Endothelial cell of umbilical vein (primary cell): ENCODE measurements around the gene GPR146. TPM values are rescaled to one million over a fixed set of nuclear protein-coding genes. Genes with fewer than 3 reads are reported as not detected.

Source experiments
- BruUV-seq: library from RNA; stranded (reverse); fragments of 400-500 nt; replicated peaks from 2 replicates; lab custom pipeline; 2021; lab: Mats Ljungman, UMichigan
- CTCF ChIA-PET: fragments of 300-600, 350-600 bp; sonication (Branson Sonifier 250); formaldehyde crosslinking; loops from one replicate; lab custom pipeline; 2021; ENCODE audit warnings: antibody characterized with exemption, inconsistent platforms; lab: Charles Lee
- POLR2A ChIA-PET: fragments of 300-600, 350-600 bp; sonication (Branson Sonifier 250); formaldehyde crosslinking; loops from one replicate; lab custom pipeline; 2021; ENCODE audit warnings: antibody characterized with exemption, inconsistent platforms; lab: Charles Lee
- DNase-seq: peaks from one replicate; pipeline ENCODE4 v3.0.0-alpha.2; 2011; ENCODE audit warnings: low read depth, low spot score
- FAIRE-seq: peaks from 2 replicates; lab custom pipeline; 2011; peaks lifted over from hg19 to GRCh38; lab: Jason Lieb, UNC
- H2AFZ ChIP-seq: 2 replicates; pipeline ENCODE4 v1.6.0; 2012; ENCODE audit warnings: low read depth, low read length, control low read depth, inconsistent platforms
- H3K27ac ChIP-seq: 2 replicates; pipeline ENCODE4 v1.5.1; 2011; ENCODE audit warnings: low read depth, mild to moderate bottlenecking, control low read depth, low read length, moderate library complexity; ENCODE audit not compliant: insufficient read depth
- H3K27me3 ChIP-seq, 2 experiments: 2 replicates each; pipeline versions ENCODE4 v1.6.0 to v1.6.1; 2011; ENCODE audit warnings: low read length in 2 of 2, mixed read lengths in 1 of 2; ENCODE audit not compliant: control insufficient read depth in 2 of 2, insufficient read depth in 2 of 2
- H3K36me3 ChIP-seq, 2 experiments: 2 replicates in 1 of 2; 3 replicates in 1 of 2; pipeline ENCODE4 v1.5.1; 2011; ENCODE audit warnings: low read length in 2 of 2, mild to moderate bottlenecking in 1 of 2, moderate library complexity in 1 of 2; ENCODE audit not compliant: control insufficient read depth in 2 of 2, insufficient read depth in 2 of 2; ENCODE audit errors: extremely low read depth in 1 of 2
- H3K4me1 ChIP-seq: 3 replicates; pipeline ENCODE4 v1.5.1; 2011; ENCODE audit warnings: mild to moderate bottlenecking, low read length; ENCODE audit not compliant: control insufficient read depth, insufficient read depth; ENCODE audit errors: extremely low read depth
- H3K4me2 ChIP-seq: 2 replicates; pipeline ENCODE4 v1.6.1; 2011; ENCODE audit warnings: low read length, control low read depth, mixed read lengths; ENCODE audit not compliant: insufficient read depth
- H3K4me3 ChIP-seq, 3 experiments: fragments of 200-600 bp in 1 of 3; sonication (generic), shearing (Covaris generic) in 1 of 3; replicated peaks in 1 of 3; 2 replicates each; pipeline ENCODE4 v1.5.1; 2011 to 2016; ENCODE audit warnings: control low read depth in 3 of 3, low read length in 3 of 3, mild to moderate bottlenecking in 2 of 3, inconsistent platforms in 1 of 3, low read depth in 1 of 3, moderate library complexity in 1 of 3; ENCODE audit not compliant: insufficient read depth in 1 of 3
- H3K79me2 ChIP-seq: 2 replicates; pipeline ENCODE4 v1.6.0; 2012; ENCODE audit warnings: low read length, inconsistent platforms; ENCODE audit not compliant: control insufficient read depth, insufficient read depth
- H3K9ac ChIP-seq: replicated peaks from 2 replicates; pipeline ENCODE3; 2011; ENCODE audit warnings: low read length, control low read depth; ENCODE audit not compliant: insufficient read depth; ENCODE audit errors: extremely low read depth
- H3K9me1 ChIP-seq: replicated peaks from 3 replicates; pipeline ENCODE4 v1.6.0; 2011; ENCODE audit warnings: mild to moderate bottlenecking, low read length; ENCODE audit not compliant: control insufficient read depth, insufficient read depth; ENCODE audit errors: extremely low read depth
- H3K9me3 ChIP-seq: replicated peaks from 2 replicates; pipeline ENCODE4 v1.5.1; 2012; ENCODE audit warnings: low read length, inconsistent platforms; ENCODE audit not compliant: control insufficient read depth, insufficient read depth
- H4K20me1 ChIP-seq: replicated peaks from 2 replicates; pipeline ENCODE3; 2011; ENCODE audit warnings: mild to moderate bottlenecking, low read length; ENCODE audit not compliant: control insufficient read depth, insufficient read depth; ENCODE audit errors: extremely low read depth
- POLR2AphosphoS5 ChIP-seq: IDR thresholded peaks from 2 replicates; pipeline ENCODE4 v1.6.1; 2012; ENCODE audit warnings: low read depth, mild to moderate bottlenecking, control low read depth, low read length, moderate library complexity; ENCODE audit not compliant: insufficient read depth
- dilution Hi-C: fragments of 300-500 bp; cut with MboI; formaldehyde crosslinking; loops from one replicate; pipeline ENCODE4 v1.15.0; 2019; ENCODE audit warnings: low sequenced_read_pairs; ENCODE audit not compliant: extremely low pct_ligation_motif_present
- intact Hi-C: fragments of 100-400 bp; cut with micrococcal nuclease; formaldehyde crosslinking; loops from one replicate; pipeline ENCODE4 v1.10.0; 2022
- polyA plus RNA-seq, 4 experiments: library from polyadenylated mRNA; depleted of rRNA in 3 of 4; stranded (reverse) in 3 of 4; unstranded in 1 of 4; fragments of >200 nt; gene quantifications; 2 replicates each; pipeline versions ENCODE4 v1.2.1 to v1.2.3, GENCODE V29; 2011 to 2012; ENCODE audit warnings: missing spikeins in 1 of 4
- total RNA-seq: library from RNA; stranded (reverse); gene quantifications from 2 replicates; pipeline ENCODE4 v1.2.3, GENCODE V29; 2021
- TF ChIP-seq, protein P1 (sequence below): IDR thresholded peaks from 2 replicates; pipeline ENCODE4 v1.6.1; 2011; ENCODE audit not compliant: insufficient read depth, insufficient read length
- TF ChIP-seq, protein P2 (sequence below), 2 donors: IDR thresholded peaks; 1 replicate in 1 of 2; 2 replicates in 1 of 2; pipeline ENCODE4 v1.5.1; 2011; ENCODE audit warnings: low read length in 2 of 2, mild to moderate bottlenecking in 2 of 2, moderate library complexity in 2 of 2, control low read depth in 1 of 2, inconsistent platforms in 1 of 2, low read depth in 1 of 2; ENCODE audit not compliant: insufficient read depth in 1 of 2; ENCODE audit errors: extremely low read depth in 1 of 2

Gene GPR146
- total and polyA plus RNA-seq, 2 donors (not counting 3 experiments of a cell fraction or from before 2014, with no cell fraction given) = 18.5 to 44.8 TPM

DNA sequence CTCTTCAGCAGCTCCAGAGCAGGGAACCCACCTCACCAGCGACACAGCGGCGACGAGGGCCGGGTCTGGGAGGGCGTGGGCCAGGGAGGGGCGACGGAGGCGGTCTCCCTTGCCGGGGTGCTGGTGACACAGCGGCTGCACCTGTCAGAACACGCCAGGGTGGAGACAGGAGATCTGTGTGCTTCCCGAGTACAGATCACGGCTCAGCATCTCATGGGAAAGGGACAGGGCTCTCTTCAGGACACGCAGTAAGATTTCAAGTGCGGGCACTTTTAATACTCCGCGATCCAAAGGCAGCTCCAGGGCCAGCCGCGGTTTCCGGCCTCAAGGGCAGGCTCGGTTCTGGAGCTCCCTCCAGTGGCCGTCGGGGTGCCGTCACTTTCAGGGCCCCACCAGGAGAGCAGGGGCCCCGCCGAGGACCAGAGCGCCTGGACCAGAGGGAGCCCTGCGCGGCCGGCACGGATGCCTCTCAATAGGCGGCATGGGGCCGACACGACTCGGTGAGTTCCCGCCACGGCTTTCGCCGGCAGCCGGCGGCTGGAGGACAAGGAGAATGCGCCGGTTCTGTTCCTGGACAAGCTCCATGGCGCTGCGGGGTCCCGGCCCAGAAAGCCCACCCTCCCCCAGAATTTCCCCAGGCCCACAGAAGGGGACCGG lies 21.4 kb downstream of the GPR146 start:
- no peaks in the 10 kb centered on the region for H3K9me1 ChIP-seq
- FAIRE-seq = peak; percentile 94
- H3K27ac ChIP-seq = no peak overlapping the region
- no peaks in the 10 kb centered on the region for H3K9me3 ChIP-seq
- ChIA-PET POLR2A (interaction anchor here (0.9 to 1.5 kb wide), 2 partner anchors 71 to 73 kb away, joined by 3 read pairs; no protein-coding TSS in a partner anchor), CTCF (interaction anchor here (0.6 to 5.8 kb wide), 44 partner anchors 8 to 279 kb away, joined by 3 to 459 read pairs (median 6); partner anchors contain the start of genes COX19, CYP2W1 and GPR146)
- H3K9ac ChIP-seq = no peak overlapping the region
- intact Hi-C loops (loop anchor here (1.0 kb wide), 3 partner anchors 37 to 279 kb away; no protein-coding TSS in a partner anchor), dilution Hi-C loops (no loop called here)
- H3K27me3 ChIP-seq = no peaks in the 10 kb centered on the region
- H3K4me3 ChIP-seq = no peak overlapping the region
- no peaks in the 10 kb centered on the region for H4K20me1 ChIP-seq
- peak; percentile 65 for DNase-seq
- H3K79me2 ChIP-seq = no peaks in the 10 kb centered on the region
- H3K4me1 ChIP-seq = peaks cover 5% of the 10 kb centered on the region
- no peak overlapping the region for H2AFZ ChIP-seq
- no TSS peak for BruUV-seq
- TF ChIP-seq, protein P1, sequence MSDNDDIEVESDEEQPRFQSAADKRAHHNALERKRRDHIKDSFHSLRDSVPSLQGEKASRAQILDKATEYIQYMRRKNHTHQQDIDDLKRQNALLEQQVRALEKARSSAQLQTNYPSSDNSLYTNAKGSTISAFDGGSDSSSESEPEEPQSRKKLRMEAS = no peak
- TF ChIP-seq, protein P2, sequence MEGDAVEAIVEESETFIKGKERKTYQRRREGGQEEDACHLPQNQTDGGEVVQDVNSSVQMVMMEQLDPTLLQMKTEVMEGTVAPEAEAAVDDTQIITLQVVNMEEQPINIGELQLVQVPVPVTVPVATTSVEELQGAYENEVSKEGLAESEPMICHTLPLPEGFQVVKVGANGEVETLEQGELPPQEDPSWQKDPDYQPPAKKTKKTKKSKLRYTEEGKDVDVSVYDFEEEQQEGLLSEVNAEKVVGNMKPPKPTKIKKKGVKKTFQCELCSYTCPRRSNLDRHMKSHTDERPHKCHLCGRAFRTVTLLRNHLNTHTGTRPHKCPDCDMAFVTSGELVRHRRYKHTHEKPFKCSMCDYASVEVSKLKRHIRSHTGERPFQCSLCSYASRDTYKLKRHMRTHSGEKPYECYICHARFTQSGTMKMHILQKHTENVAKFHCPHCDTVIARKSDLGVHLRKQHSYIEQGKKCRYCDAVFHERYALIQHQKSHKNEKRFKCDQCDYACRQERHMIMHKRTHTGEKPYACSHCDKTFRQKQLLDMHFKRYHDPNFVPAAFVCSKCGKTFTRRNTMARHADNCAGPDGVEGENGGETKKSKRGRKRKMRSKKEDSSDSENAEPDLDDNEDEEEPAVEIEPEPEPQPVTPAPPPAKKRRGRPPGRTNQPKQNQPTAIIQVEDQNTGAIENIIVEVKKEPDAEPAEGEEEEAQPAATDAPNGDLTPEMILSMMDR (IDR thresholded peaks at IDR 0.05; ENCODE audit: extremely low read depth in 1 of 2, insufficient read depth in 1 of 2, low read depth in 1 of 2, low read length in 2 of 2) = peak; percentile 91 to 98
- TF ChIP-seq POLR2AphosphoS5 = peak; percentile 22
- H3K36me3 ChIP-seq = no peaks in the 10 kb centered on the region
- no peak overlapping the region for H3K4me2 ChIP-seq
